ENCODE results near the gene FAM168A.

Gene FAM168A

DNA sequence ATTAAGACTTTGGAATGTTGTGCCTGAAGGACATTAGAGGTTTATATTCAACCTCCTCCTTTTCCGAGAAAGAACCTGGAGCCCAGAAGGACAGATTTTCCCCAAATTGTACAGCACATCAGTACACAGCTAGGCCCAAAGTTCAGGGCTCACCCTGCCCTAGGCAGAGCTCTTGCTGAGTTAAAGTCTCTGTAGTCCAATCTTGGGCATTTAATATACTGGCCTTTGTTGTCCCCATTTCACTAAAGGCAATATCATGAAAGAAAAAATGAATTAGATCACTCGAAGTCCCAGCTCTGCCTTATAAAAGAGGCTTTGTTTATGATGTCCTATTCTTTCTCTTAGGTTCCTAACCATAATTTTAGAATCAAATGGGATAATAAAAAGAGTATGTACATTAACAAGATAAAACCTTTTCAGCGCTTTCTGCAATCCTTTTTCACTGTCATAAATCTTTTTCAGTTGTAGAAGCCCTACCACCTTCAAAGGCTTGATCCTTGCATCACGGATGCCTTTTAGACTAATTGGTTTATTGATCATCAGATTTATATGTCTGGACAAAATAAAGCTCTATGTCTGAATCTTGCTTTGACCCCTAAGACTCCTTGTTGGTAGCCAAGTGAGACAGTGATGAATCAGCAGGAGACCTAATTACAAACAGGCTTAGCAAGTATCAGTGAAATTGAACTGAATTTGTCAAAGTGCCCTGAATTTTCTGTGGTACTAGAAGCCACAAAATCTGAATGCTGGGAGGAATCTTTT lies 181.9 kb downstream of the FAM168A start:
- no peak for DNase-seq
- TF ChIP-seq, protein P1, sequence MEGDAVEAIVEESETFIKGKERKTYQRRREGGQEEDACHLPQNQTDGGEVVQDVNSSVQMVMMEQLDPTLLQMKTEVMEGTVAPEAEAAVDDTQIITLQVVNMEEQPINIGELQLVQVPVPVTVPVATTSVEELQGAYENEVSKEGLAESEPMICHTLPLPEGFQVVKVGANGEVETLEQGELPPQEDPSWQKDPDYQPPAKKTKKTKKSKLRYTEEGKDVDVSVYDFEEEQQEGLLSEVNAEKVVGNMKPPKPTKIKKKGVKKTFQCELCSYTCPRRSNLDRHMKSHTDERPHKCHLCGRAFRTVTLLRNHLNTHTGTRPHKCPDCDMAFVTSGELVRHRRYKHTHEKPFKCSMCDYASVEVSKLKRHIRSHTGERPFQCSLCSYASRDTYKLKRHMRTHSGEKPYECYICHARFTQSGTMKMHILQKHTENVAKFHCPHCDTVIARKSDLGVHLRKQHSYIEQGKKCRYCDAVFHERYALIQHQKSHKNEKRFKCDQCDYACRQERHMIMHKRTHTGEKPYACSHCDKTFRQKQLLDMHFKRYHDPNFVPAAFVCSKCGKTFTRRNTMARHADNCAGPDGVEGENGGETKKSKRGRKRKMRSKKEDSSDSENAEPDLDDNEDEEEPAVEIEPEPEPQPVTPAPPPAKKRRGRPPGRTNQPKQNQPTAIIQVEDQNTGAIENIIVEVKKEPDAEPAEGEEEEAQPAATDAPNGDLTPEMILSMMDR (IDR thresholded peaks at IDR 0.05; ENCODE audit: low read depth, low read length, missing control alignments) = no peak
- Histone ChIP-seq H3K27ac (no peak overlapping the region), H3K4me3 (ENCODE audit: low read depth, low read length) (no peak overlapping the region), H3K27me3 (replicated peaks) (no peaks in the 10 kb centered on the region), H3K36me3 (replicated peaks) (no peaks in the 10 kb centered on the region)
- in situ Hi-C loops (cut with HindIII; ENCODE audit: low pct_ligation_motif_present, low sequenced_read_pairs) = no loop called here

DNA sequence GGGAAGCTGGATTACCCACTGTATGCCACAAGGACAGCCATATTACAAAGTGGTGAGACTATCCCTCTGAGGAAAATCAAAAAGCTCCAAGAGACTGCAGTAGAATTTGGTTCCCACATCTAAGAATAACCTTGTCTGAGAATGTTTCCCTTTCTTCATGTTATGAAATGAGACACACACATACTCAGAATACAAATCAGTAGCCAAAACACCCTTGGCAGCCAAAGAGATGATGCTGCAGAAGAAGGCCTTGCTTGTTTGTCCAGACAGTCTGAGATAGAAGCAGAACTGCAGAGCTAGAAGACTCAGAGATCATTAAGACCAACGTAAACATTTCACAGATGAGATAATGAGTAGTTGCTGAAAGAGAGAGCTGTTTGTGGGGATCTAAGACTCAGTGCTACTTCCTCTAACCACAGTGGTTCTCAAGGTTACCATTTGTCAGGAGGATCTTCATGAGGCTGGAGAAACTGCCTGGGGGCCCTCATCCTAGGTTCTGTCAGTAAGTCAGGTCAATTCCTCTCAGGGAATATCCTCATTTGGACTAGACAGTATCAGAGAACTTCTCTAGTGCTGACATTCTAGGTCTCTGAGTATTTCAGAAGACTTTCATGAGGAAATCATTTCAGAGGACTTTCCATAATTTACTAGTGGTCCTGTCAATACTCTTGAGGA lies 182.8 kb downstream of the FAM168A start:
- peak; percentile 74 for DNase-seq
- peak overlapping the region; percentile 22 for H3K27ac ChIP-seq
- in situ Hi-C loops (cut with HindIII; ENCODE audit: low pct_ligation_motif_present, low sequenced_read_pairs) = no loop called here

DNA sequence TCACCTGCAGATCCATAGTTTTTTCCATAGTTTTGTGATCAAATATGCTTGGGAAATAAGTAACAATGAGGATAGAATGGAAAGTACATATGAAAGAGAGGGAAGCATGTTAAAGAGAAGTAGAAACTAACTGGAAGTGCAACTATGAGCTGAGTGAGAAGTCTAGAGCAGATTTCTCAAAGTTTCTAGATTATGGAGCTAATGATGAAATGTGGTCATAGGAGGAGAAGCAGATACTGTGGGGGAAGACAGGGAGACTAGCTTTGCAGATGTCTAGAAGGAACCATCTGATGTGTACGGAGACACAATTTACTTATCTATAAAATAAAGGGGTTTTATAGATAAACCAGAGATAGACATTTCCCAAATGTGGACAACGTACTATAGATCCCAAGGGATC lies 184.7 kb downstream of the FAM168A start:
- in situ Hi-C loops (cut with HindIII; ENCODE audit: low pct_ligation_motif_present, low sequenced_read_pairs) = no loop called here
- Histone ChIP-seq H3K27me3 (replicated peaks) (no peaks in the 10 kb centered on the region), H3K36me3 (replicated peaks) (peaks cover 6% of the 10 kb centered on the region), H3K27ac (no peak overlapping the region), H3K4me3 (ENCODE audit: low read depth, low read length) (no peak overlapping the region)
- TF ChIP-seq, protein P1 (IDR thresholded peaks at IDR 0.05; ENCODE audit: low read depth, low read length, missing control alignments) = no peak
- DNase-seq = no peak

More for the DNA sequence above, 182.8 kb downstream of the FAM168A start:
- Histone ChIP-seq H3K4me3 (ENCODE audit: low read depth, low read length) (no peak overlapping the region), H3K27me3 (replicated peaks) (no peaks in the 10 kb centered on the region), H3K36me3 (replicated peaks) (no peaks in the 10 kb centered on the region)
- TF ChIP-seq, protein P1 (IDR thresholded peaks at IDR 0.05; ENCODE audit: low read depth, low read length, missing control alignments) = no peak

DNA sequence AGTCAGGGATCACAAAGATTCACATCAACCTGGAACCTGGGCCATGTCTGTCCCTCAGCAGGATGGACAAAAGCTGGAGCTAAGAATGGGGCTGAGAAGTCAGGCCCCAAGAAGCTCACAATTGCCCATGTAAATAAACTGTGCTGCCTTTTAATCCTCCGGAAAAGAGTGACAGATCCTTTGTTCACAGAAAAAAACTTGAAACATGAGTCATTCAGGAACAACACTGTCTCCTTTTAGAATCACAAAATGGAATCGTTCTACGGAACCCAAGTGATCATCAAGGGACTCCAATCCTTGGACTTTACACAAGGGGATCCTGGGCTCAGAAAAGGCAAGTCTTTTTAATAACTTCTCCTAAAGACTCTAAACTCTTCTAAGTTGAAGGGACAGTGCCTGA lies 185.6 kb downstream of the FAM168A start:
- H3K27me3 ChIP-seq (replicated peaks) = no peaks in the 10 kb centered on the region
- peaks cover 11% of the 10 kb centered on the region for H3K36me3 ChIP-seq (replicated peaks)
- TF ChIP-seq, protein P1 (IDR thresholded peaks at IDR 0.05; ENCODE audit: low read depth, low read length, missing control alignments) = no peak
- no peak overlapping the region for H3K4me3 ChIP-seq (ENCODE audit: low read depth, low read length)
- no peak for DNase-seq
- no peak overlapping the region for H3K27ac ChIP-seq
- in situ Hi-C loops (cut with HindIII; ENCODE audit: low pct_ligation_motif_present, low sequenced_read_pairs) = no loop called here

DNA sequence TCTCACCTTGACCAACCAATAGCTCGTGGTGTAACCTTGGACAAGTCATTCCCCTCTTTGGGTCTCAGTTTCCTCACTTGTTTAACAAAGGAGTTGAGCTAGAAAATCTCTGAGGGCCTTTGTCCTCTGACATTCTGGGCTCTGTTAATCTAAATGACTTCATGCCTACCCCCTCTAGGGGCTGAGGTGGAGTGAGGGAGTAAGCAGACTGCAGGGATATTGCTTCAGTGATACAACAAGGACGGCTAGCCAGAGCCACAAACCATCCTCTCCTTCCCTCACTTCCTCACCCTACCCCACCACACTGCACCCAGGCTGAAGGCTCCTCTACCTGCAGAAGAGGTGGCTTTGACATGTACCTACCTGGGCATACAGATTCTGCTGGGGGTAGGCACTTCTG lies 186.9 kb downstream of the FAM168A start:
- DNase-seq = no peak
- peaks cover 11% of the 10 kb centered on the region for H3K36me3 ChIP-seq (replicated peaks)
- in situ Hi-C loops (cut with HindIII; ENCODE audit: low pct_ligation_motif_present, low sequenced_read_pairs) = no loop called here
- no peak overlapping the region for H3K27ac ChIP-seq
- TF ChIP-seq, protein P1 (IDR thresholded peaks at IDR 0.05; ENCODE audit: low read depth, low read length, missing control alignments) = no peak
- no peak overlapping the region for H3K4me3 ChIP-seq (ENCODE audit: low read depth, low read length)
- H3K27me3 ChIP-seq (replicated peaks) = no peaks in the 10 kb centered on the region

Data from brain microvascular endothelial cell (primary cell).